H9 (cell line): Measurements from ENCODE around the gene TBC1D22A. TPM values are rescaled to one million over a fixed set of nuclear protein-coding genes. Genes with fewer than 3 reads are reported as not detected.

Experiments
- DNase-seq: peaks from one replicate; pipeline ENCODE4 v3.0.0-alpha.2; 2017
- H2AFZ ChIP-seq: one replicate; pipeline ENCODE4 v1.6.1; 2013; ENCODE audit warnings: mild to moderate bottlenecking, low read length, control low read depth, moderate library complexity
- H2AK5ac ChIP-seq: 2 replicates; pipeline ENCODE4 v1.6.1; 2013; ENCODE audit warnings: low read length, control low read depth, mixed read lengths; ENCODE audit not compliant: insufficient read length
- H2BK120ac ChIP-seq: one replicate; pipeline ENCODE4 v1.6.1; 2013; ENCODE audit warnings: low read depth, mild to moderate bottlenecking, low read length, control low read depth, inconsistent platforms; ENCODE audit not compliant: poor library complexity, severe bottlenecking
- H2BK12ac ChIP-seq: 2 replicates; pipeline ENCODE4 v1.6.1; 2013; ENCODE audit warnings: low read length, control low read depth, mixed read lengths, low read depth; ENCODE audit not compliant: insufficient read length
- H2BK15ac ChIP-seq: 2 replicates; pipeline ENCODE4 v1.6.1; 2013; ENCODE audit warnings: low read depth, low read length, control low read depth
- H2BK20ac ChIP-seq: one replicate; pipeline ENCODE4 v1.6.1; 2013; ENCODE audit warnings: low read depth, mild to moderate bottlenecking, low read length, control low read depth, inconsistent platforms; ENCODE audit not compliant: poor library complexity, severe bottlenecking
- H2BK5ac ChIP-seq: 2 replicates; pipeline ENCODE4 v1.6.1; 2013; ENCODE audit warnings: low read length, control low read depth, mixed read lengths; ENCODE audit not compliant: insufficient read length
- H3K14ac ChIP-seq: 2 replicates; pipeline ENCODE4 v1.6.1; 2013; ENCODE audit warnings: low read length, control low read depth; ENCODE audit not compliant: insufficient read depth
- H3K18ac ChIP-seq: 2 replicates; pipeline ENCODE4 v1.6.1; 2013; ENCODE audit warnings: low read depth, mild to moderate bottlenecking, mixed read lengths, low read length, control low read depth; ENCODE audit not compliant: insufficient read length
- H3K23ac ChIP-seq: 2 replicates; pipeline ENCODE4 v1.6.1; 2013; ENCODE audit warnings: low read length, control low read depth, mixed read lengths, low read depth; ENCODE audit not compliant: insufficient read length
- H3K23me2 ChIP-seq: 2 replicates; pipeline ENCODE4 v1.6.1; 2013; ENCODE audit warnings: low read depth, mild to moderate bottlenecking, mixed read lengths, low read length, control low read depth; ENCODE audit not compliant: insufficient read length, poor library complexity, severe bottlenecking
- H3K27ac ChIP-seq: 2 replicates; pipeline ENCODE4 v1.5.1; 2013; ENCODE audit warnings: low read length, control low read depth, mixed read lengths, low read depth; ENCODE audit not compliant: insufficient read length
- H3K27me3 ChIP-seq: 2 replicates; pipeline ENCODE4 v1.6.1; 2013; ENCODE audit warnings: low read length, control low read depth, inconsistent platforms; ENCODE audit not compliant: insufficient read depth
- H3K4ac ChIP-seq: 2 replicates; pipeline ENCODE4 v1.6.1; 2013; ENCODE audit warnings: low read depth, mild to moderate bottlenecking, control low read depth, inconsistent platforms, low read length, moderate library complexity
- H3K4me1 ChIP-seq: 2 replicates; pipeline ENCODE4 v1.6.1; 2013; ENCODE audit warnings: low read length, control low read depth, inconsistent platforms; ENCODE audit not compliant: insufficient read depth
- H3K4me2 ChIP-seq: 2 replicates; pipeline ENCODE4 v1.6.1; 2013; ENCODE audit warnings: low read length, control low read depth, mixed read lengths; ENCODE audit not compliant: insufficient read length, insufficient read depth
- H3K56ac ChIP-seq: 2 replicates; pipeline ENCODE4 v1.6.1; 2013; ENCODE audit warnings: low read depth, mild to moderate bottlenecking, mixed read lengths, low read length, control low read depth; ENCODE audit not compliant: insufficient read length
- H3K79me1 ChIP-seq: 2 replicates; pipeline ENCODE4 v1.6.1; 2013; ENCODE audit warnings: low read depth, mild to moderate bottlenecking, moderate library complexity, low read length, control low read depth, inconsistent platforms; ENCODE audit not compliant: insufficient read depth, poor library complexity, severe bottlenecking
- H3K79me2 ChIP-seq: 2 replicates; pipeline ENCODE4 v1.6.1; 2013; ENCODE audit warnings: low read length, control low read depth, inconsistent platforms; ENCODE audit not compliant: insufficient read depth
- H3K9ac ChIP-seq: 2 replicates; pipeline ENCODE4 v1.6.1; 2013; ENCODE audit warnings: low read length, control low read depth, mixed read lengths; ENCODE audit not compliant: insufficient read length; ENCODE audit errors: extremely low read depth
- H3K9me3 ChIP-seq: one replicate; pipeline ENCODE4 v1.6.1; 2013; ENCODE audit warnings: low read depth, low read length, inconsistent platforms; ENCODE audit not compliant: control insufficient read depth
- H3T11ph ChIP-seq: one replicate; pipeline ENCODE4 v1.6.1; 2013; ENCODE audit warnings: mild to moderate bottlenecking, low read length, control low read depth, inconsistent platforms
- H4K20me1 ChIP-seq: one replicate; pipeline ENCODE4 v1.6.1; 2013; ENCODE audit not compliant: control insufficient read depth, insufficient read length, insufficient read depth
- H4K5ac ChIP-seq: 2 replicates; pipeline ENCODE4 v1.6.1; 2013; ENCODE audit warnings: low read depth, mild to moderate bottlenecking, mixed read lengths, low read length, control low read depth; ENCODE audit not compliant: insufficient read length
- H4K8ac ChIP-seq: replicated peaks from 2 replicates; pipeline ENCODE4 v1.6.1; 2013; ENCODE audit warnings: low read length, control low read depth, mixed read lengths, low read depth; ENCODE audit not compliant: insufficient read length
- H4K91ac ChIP-seq: 2 replicates; pipeline ENCODE4 v1.6.1; 2013; ENCODE audit warnings: low read depth, mild to moderate bottlenecking, moderate library complexity, mixed read lengths, low read length, control low read depth; ENCODE audit not compliant: insufficient read length
- H3K27ac Mint-ChIP-seq, 3 experiments: 2 replicates in 2 of 3; 3 replicates in 1 of 3; pipeline ENCODE4 v1.8.0; 2020 to 2021; ENCODE audit warnings: mixed read lengths in 3 of 3, mild to moderate bottlenecking in 1 of 3, moderate library complexity in 1 of 3
- H3K27me3 Mint-ChIP-seq: 2 replicates; pipeline ENCODE4 v1.8.0; 2021; ENCODE audit warnings: low read depth, mild to moderate bottlenecking, moderate library complexity, mixed read lengths
- H3K36me3 Mint-ChIP-seq, 3 experiments: 2 replicates in 2 of 3; 3 replicates in 1 of 3; pipeline ENCODE4 v1.8.0; 2020 to 2021; ENCODE audit warnings: low read depth in 3 of 3, mixed read lengths in 3 of 3; ENCODE audit not compliant: insufficient read depth in 1 of 3
- H3K4me1 Mint-ChIP-seq, 2 experiments: 2 replicates each; pipeline ENCODE4 v1.8.0; 2020; ENCODE audit warnings: mixed read lengths in 2 of 2
- H3K4me3 Mint-ChIP-seq, 2 experiments: 2 replicates in 1 of 2; 3 replicates in 1 of 2; pipeline ENCODE4 v1.8.0; 2020 to 2021; ENCODE audit warnings: mild to moderate bottlenecking in 2 of 2, mixed read lengths in 2 of 2, moderate library complexity in 1 of 2
- H3K9me3 Mint-ChIP-seq, 2 experiments: 2 replicates in 1 of 2; 3 replicates in 1 of 2; pipeline ENCODE4 v1.8.0; 2020; ENCODE audit warnings: mild to moderate bottlenecking in 2 of 2, mixed read lengths in 2 of 2, moderate library complexity in 1 of 2
- WGBS: extraction: QIAGEN DNeasy Blood & Tissue Kit; methylation state at CpG from one replicate; pipeline ENCODE4 v1.1.7; 2013; ENCODE audit warnings: missing lambda C conversion rate, low lambda C conversion rate, mixed read lengths; ENCODE audit not compliant: insufficient read length; ENCODE audit errors: extremely low coverage; 5-methylcytosine and 5-hydroxymethylcytosine counted together
- total RNA-seq: library from RNA; stranded (reverse); gene quantifications from 2 replicates; pipeline ENCODE4 v1.2.1, GENCODE V29; 2021
- TF ChIP-seq, protein P1 (sequence below): fragments of 200-600 bp; sonication (generic); conservative IDR thresholded peaks from 3 replicates; pipeline ENCODE4 v1.8.0; 2021; ENCODE audit warnings: antibody characterized with exemption, mild to moderate bottlenecking

TBC1D22A gene
- total RNA-seq, 1 experiment from 2014 or later = 20.8 TPM

DNA sequence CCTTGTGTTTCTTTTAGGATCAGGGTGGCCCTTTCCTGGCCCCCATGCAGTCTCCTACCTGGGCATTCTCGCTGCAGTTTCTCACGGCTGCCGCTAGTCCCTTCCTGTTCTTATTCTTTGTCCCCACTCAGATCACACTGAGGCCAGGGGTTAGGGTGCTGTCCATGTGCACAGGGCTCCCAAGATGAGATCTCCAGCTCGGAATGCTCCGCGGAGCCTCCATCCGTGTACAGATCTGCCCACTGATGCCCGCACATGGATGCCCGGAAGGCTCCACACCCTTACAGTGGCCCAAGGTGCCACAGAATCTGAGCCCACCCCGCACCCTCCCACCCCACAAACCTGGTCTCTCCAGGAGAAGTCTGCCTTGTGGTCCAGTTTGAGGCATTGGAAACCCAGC is 457.3 kb downstream of the TBC1D22A start:
- Mint-ChIP-seq H3K36me3 (peaks cover 2 to 33% (median 14%) of the 10 kb centered on the region in 3 experiments), H3K27me3 (peaks cover 2% of the 10 kb centered on the region; the same call in 1 of the 2 replicates), H3K4me1 (no peaks in the 10 kb centered on the region), H3K27ac (no peak overlapping the region), H3K4me3 (no peak overlapping the region), H3K9me3 (peaks cover 65 to 94% of the 10 kb centered on the region in 2 experiments)
- Histone ChIP-seq H3K4me2 (no peak overlapping the region), H4K8ac (no peak overlapping the region), H3K9me3 (peaks cover 47% of the 10 kb centered on the region), H4K20me1 (no peaks in the 10 kb centered on the region), H2BK12ac (no peak overlapping the region), H3K18ac (no peak overlapping the region), H2BK5ac (no peak overlapping the region), H3T11ph (no peak overlapping the region), H3K23me2 (no peaks in the 10 kb centered on the region), H3K79me2 (no peaks in the 10 kb centered on the region), H2AFZ (no peak overlapping the region), H3K9ac (no peak overlapping the region), H2BK20ac (no peak overlapping the region), H2AK5ac (no peak overlapping the region), H3K56ac (no peak overlapping the region), H3K27ac (no peak overlapping the region), H2BK15ac (no peak overlapping the region), H4K91ac (no peak overlapping the region), H3K4me1 (no peaks in the 10 kb centered on the region), H3K27me3 (no peaks in the 10 kb centered on the region), H3K79me1 (no peaks in the 10 kb centered on the region), H2BK120ac (no peak overlapping the region), H4K5ac (no peak overlapping the region), H3K23ac (no peak overlapping the region), H3K4ac (no peak overlapping the region), H3K14ac (no peak overlapping the region)
- TF ChIP-seq, protein P1, sequence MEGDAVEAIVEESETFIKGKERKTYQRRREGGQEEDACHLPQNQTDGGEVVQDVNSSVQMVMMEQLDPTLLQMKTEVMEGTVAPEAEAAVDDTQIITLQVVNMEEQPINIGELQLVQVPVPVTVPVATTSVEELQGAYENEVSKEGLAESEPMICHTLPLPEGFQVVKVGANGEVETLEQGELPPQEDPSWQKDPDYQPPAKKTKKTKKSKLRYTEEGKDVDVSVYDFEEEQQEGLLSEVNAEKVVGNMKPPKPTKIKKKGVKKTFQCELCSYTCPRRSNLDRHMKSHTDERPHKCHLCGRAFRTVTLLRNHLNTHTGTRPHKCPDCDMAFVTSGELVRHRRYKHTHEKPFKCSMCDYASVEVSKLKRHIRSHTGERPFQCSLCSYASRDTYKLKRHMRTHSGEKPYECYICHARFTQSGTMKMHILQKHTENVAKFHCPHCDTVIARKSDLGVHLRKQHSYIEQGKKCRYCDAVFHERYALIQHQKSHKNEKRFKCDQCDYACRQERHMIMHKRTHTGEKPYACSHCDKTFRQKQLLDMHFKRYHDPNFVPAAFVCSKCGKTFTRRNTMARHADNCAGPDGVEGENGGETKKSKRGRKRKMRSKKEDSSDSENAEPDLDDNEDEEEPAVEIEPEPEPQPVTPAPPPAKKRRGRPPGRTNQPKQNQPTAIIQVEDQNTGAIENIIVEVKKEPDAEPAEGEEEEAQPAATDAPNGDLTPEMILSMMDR = no peak
- DNase-seq = no peak
- no CpG with 5 or more reads among the region's 10 CpGs for WGBS
